ENCODE results near the gene PARVG.
"Not testable (repeated sequence)": the region's sequence is repeated elsewhere in the genome, so short reads cannot be mapped to it uniquely, and the experiment has no call there.

The PARVG gene

GRCh38 chr22:44221710-44222475 is 41.2 kb downstream of the PARVG start:
- TF ChIP-seq, protein P1, sequence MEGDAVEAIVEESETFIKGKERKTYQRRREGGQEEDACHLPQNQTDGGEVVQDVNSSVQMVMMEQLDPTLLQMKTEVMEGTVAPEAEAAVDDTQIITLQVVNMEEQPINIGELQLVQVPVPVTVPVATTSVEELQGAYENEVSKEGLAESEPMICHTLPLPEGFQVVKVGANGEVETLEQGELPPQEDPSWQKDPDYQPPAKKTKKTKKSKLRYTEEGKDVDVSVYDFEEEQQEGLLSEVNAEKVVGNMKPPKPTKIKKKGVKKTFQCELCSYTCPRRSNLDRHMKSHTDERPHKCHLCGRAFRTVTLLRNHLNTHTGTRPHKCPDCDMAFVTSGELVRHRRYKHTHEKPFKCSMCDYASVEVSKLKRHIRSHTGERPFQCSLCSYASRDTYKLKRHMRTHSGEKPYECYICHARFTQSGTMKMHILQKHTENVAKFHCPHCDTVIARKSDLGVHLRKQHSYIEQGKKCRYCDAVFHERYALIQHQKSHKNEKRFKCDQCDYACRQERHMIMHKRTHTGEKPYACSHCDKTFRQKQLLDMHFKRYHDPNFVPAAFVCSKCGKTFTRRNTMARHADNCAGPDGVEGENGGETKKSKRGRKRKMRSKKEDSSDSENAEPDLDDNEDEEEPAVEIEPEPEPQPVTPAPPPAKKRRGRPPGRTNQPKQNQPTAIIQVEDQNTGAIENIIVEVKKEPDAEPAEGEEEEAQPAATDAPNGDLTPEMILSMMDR (conservative IDR thresholded peaks at IDR 0.05; ENCODE audit: low read depth, low read length) = no peak
- no peak overlapping the region for H3K4me3 ChIP-seq (ENCODE audit: low read depth, low read length)
- no peak for DNase-seq (ENCODE audit: low read depth)

GRCh38 chr22:44224166-44224565 is 43.4 kb downstream of the PARVG start:
- TF ChIP-seq, protein P1 (conservative IDR thresholded peaks at IDR 0.05; ENCODE audit: low read depth, low read length) = no peak
- no peak for DNase-seq (ENCODE audit: low read depth)
- no peak overlapping the region for H3K4me3 ChIP-seq (ENCODE audit: low read depth, low read length)

- DNase-seq (ENCODE audit: low read depth) = no peak
- TF ChIP-seq, protein P1 (conservative IDR thresholded peaks at IDR 0.05; ENCODE audit: low read depth, low read length) = no peak
- H3K4me3 ChIP-seq (ENCODE audit: low read depth, low read length) = no peak overlapping the region
Measured at GRCh38 chr22:44225091-44225689, 44.5 kb downstream of the PARVG start.

GRCh38 chr22:44225812-44226211 is 45.1 kb downstream of the PARVG start:
- TF ChIP-seq, protein P1 (conservative IDR thresholded peaks at IDR 0.05; ENCODE audit: low read depth, low read length) = no peak
- H3K4me3 ChIP-seq (ENCODE audit: low read depth, low read length) = no peak overlapping the region
- no peak for DNase-seq (ENCODE audit: low read depth)

DNA sequence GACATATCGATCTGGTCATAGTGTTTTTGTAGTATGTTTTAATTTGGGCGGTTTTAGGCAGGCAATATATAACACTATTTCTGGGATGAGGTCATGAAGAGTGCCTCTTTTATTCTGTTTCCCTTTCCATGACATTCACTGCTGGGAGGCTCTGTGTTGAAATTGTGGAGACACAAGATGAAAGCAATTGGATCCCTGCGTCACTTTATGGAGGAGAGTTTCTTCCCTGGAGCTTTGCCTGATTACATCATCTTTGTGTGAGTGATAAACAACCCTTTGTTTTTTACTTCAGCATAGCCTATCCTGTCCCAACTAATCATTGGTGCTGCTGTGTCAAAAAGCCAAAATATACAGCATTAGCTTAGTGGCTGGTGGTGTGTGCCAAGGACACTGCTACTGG is 48.6 kb downstream of the PARVG start:
- no peak overlapping the region for H3K4me3 ChIP-seq (ENCODE audit: low read depth, low read length)
- TF ChIP-seq, protein P1 (conservative IDR thresholded peaks at IDR 0.05; ENCODE audit: low read depth, low read length) = no peak
- no peak for DNase-seq (ENCODE audit: low read depth)

DNA sequence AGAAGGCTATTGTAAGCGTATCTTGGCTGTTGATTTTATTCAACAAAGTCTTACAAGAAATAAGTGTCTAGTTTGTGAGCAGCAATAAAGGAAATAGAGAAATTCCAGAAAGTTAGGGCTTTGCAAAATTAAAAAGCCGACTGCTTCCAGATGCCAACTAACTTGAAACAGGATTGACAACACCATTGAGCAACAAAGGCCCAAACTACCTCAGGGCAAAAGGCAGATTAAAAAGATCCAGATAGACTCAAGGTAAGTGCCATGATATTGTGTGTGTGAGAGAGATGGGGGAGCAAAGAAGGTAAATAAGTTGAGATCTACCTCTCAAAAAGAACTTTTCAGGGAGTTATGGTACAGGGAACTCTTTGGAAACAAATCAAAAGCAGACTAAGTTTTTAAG is 49.1 kb downstream of the PARVG start:
- TF ChIP-seq, protein P1 (conservative IDR thresholded peaks at IDR 0.05; ENCODE audit: low read depth, low read length) = no peak
- H3K4me3 ChIP-seq (ENCODE audit: low read depth, low read length) = no peak overlapping the region
- no peak for DNase-seq (ENCODE audit: low read depth)

GRCh38 chr22:44231233-44231632 is 50.5 kb downstream of the PARVG start:
- no peak overlapping the region for H3K4me3 ChIP-seq (ENCODE audit: low read depth, low read length)
- TF ChIP-seq, protein P1 (conservative IDR thresholded peaks at IDR 0.05; ENCODE audit: low read depth, low read length) = no peak
- DNase-seq (ENCODE audit: low read depth) = no peak

GRCh38 chr22:44234372-44234771 is 53.6 kb downstream of the PARVG start:
- DNase-seq (ENCODE audit: low read depth); H3K4me3 ChIP-seq (ENCODE audit: low read depth, low read length): not testable (repeated sequence)

Measured in choroid plexus epithelial cell (primary cell).